Astrocyte (in vitro differentiated cells and primary cell): Measurements from ENCODE around the gene MATN1.

ENCODE experiments used
- EZH2 ChIP-seq: IDR thresholded peaks from 2 replicates; pipeline ENCODE4 v1.6.1; 2012; ENCODE audit warnings: mild to moderate bottlenecking, low read length, inconsistent platforms; ENCODE audit not compliant: insufficient read depth
- TF ChIP-seq, protein P1 (sequence below): IDR thresholded peaks from 2 replicates; pipeline ENCODE4 v1.5.1; 2011; ENCODE audit warnings: low read depth, mild to moderate bottlenecking, inconsistent platforms, low read length, moderate library complexity; ENCODE audit not compliant: insufficient read depth

DNA sequence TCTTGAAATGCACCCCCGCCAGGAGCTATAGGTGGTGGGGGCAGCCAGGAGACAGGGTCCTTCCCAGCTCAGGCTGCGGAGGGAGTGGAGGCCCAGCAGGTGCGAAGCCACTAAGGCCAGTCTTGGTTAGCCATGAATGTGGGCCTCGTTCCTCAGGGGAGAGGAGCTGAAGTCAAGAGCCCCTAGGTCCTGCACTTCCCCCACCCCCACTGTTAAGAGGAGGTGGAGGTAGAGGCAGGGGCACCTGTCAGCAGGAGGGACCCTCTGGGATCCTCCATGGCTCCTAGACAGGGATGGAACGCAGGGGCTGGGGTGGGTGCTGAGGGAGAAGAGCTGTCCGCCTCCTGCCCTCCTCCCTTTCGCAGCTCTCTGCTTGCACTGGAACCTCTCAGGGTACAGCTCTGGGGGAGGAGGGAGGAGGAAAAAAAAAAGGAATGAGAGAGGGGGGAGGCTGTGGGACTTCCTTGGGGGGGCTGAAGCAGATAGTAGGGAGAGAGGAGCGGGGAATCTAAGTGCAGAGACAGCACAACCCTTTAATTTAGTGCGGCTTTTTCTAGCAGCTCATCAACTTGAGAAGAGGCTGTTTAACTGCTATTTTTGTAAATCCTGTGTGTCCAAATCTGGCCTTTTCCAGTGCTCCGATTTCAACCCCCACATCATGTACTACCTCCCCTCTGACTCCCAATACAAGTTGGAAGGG, 37.0 kb downstream of the MATN1 start:
- TF ChIP-seq, protein P1, sequence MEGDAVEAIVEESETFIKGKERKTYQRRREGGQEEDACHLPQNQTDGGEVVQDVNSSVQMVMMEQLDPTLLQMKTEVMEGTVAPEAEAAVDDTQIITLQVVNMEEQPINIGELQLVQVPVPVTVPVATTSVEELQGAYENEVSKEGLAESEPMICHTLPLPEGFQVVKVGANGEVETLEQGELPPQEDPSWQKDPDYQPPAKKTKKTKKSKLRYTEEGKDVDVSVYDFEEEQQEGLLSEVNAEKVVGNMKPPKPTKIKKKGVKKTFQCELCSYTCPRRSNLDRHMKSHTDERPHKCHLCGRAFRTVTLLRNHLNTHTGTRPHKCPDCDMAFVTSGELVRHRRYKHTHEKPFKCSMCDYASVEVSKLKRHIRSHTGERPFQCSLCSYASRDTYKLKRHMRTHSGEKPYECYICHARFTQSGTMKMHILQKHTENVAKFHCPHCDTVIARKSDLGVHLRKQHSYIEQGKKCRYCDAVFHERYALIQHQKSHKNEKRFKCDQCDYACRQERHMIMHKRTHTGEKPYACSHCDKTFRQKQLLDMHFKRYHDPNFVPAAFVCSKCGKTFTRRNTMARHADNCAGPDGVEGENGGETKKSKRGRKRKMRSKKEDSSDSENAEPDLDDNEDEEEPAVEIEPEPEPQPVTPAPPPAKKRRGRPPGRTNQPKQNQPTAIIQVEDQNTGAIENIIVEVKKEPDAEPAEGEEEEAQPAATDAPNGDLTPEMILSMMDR = no peak
- TF ChIP-seq EZH2 = no peak
